SJSA1 (cell line): ENCODE measurements around the gene THSD4. TPM values are rescaled to one million over a fixed set of nuclear protein-coding genes. Genes with fewer than 3 reads are reported as not detected.

Experiments used
- DNase-seq, 2 experiments: peaks; one replicate each; pipeline ENCODE4 v3.0.0-alpha.2; 2015 to 2020; ENCODE audit warnings: low spot score in 2 of 2, low read depth in 1 of 2
- H3K27ac ChIP-seq: fragments of 250-450 bp; sonication (Bioruptor Pico); 2 replicates; pipeline ENCODE4 v1.5.1; 2020; ENCODE audit warnings: mild to moderate bottlenecking, moderate library complexity
- H3K27me3 ChIP-seq: fragments of 250-450 bp; sonication (Bioruptor Pico); replicated peaks from 2 replicates; pipeline ENCODE4 v1.5.1; 2020; ENCODE audit warnings: mild to moderate bottlenecking, moderate library complexity
- H3K36me3 ChIP-seq: fragments of 250-450 bp; sonication (Bioruptor Pico); 2 replicates; pipeline ENCODE4 v1.5.1; 2020; ENCODE audit warnings: mild to moderate bottlenecking
- H3K4me1 ChIP-seq: fragments of 250-450 bp; sonication (Bioruptor Pico); replicated peaks from 2 replicates; pipeline ENCODE4 v1.6.1; 2021; ENCODE audit warnings: mild to moderate bottlenecking
- H3K4me3 ChIP-seq: fragments of 250-450 bp; sonication (Bioruptor Pico); 2 replicates; pipeline ENCODE4 v1.5.1; 2020; ENCODE audit warnings: mild to moderate bottlenecking
- H3K9me3 ChIP-seq: fragments of 250-450 bp; sonication (Bioruptor Pico); replicated peaks from 2 replicates; pipeline ENCODE4 v1.5.1; 2020; ENCODE audit warnings: mild to moderate bottlenecking
- total RNA-seq: library from RNA; depleted of rRNA; stranded (reverse); fragments of >200 nt; shearing (Covaris generic); gene quantifications from 2 replicates; pipeline ENCODE4 v1.2.3, GENCODE V29; 2014

THSD4 gene
- total RNA-seq, 1 experiment from 2014 or later: 14.6 TPM

GRCh38 chr15:71643918-71644317, 528.6 kb downstream of the THSD4 start:
- Histone ChIP-seq H3K27me3 (no peaks in the 10 kb centered on the region), H3K4me1 (no peaks in the 10 kb centered on the region), H3K27ac (no peak overlapping the region), H3K9me3 (no peaks in the 10 kb centered on the region), H3K36me3 (no peaks in the 10 kb centered on the region), H3K4me3 (no peak overlapping the region)
- DNase-seq: no peak

GRCh38 chr15:71646767-71647486, 531.7 kb downstream of the THSD4 start:
- no peak overlapping the region for H3K4me3 ChIP-seq
- no peaks in the 10 kb centered on the region for H3K36me3 ChIP-seq
- peaks cover 14% of the 10 kb centered on the region for H3K4me1 ChIP-seq
- DNase-seq: no peak
- H3K9me3 ChIP-seq: no peaks in the 10 kb centered on the region
- H3K27me3 ChIP-seq: no peaks in the 10 kb centered on the region
- H3K27ac ChIP-seq: no peak overlapping the region

- DNase-seq: no peak
- no peak overlapping the region for H3K27ac ChIP-seq
Observed at GRCh38 chr15:71647487-71647808, 532.2 kb downstream of the THSD4 start.

GRCh38 chr15:71648095-71648494, 532.8 kb downstream of the THSD4 start:
- no peaks in the 10 kb centered on the region for H3K36me3 ChIP-seq
- H3K9me3 ChIP-seq: no peaks in the 10 kb centered on the region
- peaks cover 15% of the 10 kb centered on the region for H3K4me1 ChIP-seq
- H3K4me3 ChIP-seq: no peak overlapping the region
- H3K27me3 ChIP-seq: no peaks in the 10 kb centered on the region
- no peak overlapping the region for H3K27ac ChIP-seq
- DNase-seq: no peak

More at GRCh38 chr15:71647487-71647808, 532.2 kb downstream of the THSD4 start:
- Histone ChIP-seq H3K36me3 (no peaks in the 10 kb centered on the region), H3K9me3 (no peaks in the 10 kb centered on the region), H3K4me3 (no peak overlapping the region), H3K27me3 (no peaks in the 10 kb centered on the region), H3K4me1 (peaks cover 15% of the 10 kb centered on the region)

GRCh38 chr15:71649894-71650293, 534.6 kb downstream of the THSD4 start:
- DNase-seq: no peak
- no peaks in the 10 kb centered on the region for H3K9me3 ChIP-seq
- H3K27ac ChIP-seq: no peak overlapping the region
- peaks cover 19% of the 10 kb centered on the region for H3K4me1 ChIP-seq
- no peak overlapping the region for H3K4me3 ChIP-seq
- H3K36me3 ChIP-seq: no peaks in the 10 kb centered on the region
- H3K27me3 ChIP-seq: no peaks in the 10 kb centered on the region

GRCh38 chr15:71650603-71651002, 535.3 kb downstream of the THSD4 start:
- Histone ChIP-seq H3K36me3 (no peaks in the 10 kb centered on the region), H3K9me3 (no peaks in the 10 kb centered on the region), H3K27me3 (no peaks in the 10 kb centered on the region), H3K4me1 (peaks cover 23% of the 10 kb centered on the region), H3K27ac (no peak overlapping the region), H3K4me3 (no peak overlapping the region)
- no peak for DNase-seq

GRCh38 chr15:71651750-71652186, 536.5 kb downstream of the THSD4 start:
- no peaks in the 10 kb centered on the region for H3K27me3 ChIP-seq
- no peak overlapping the region for H3K4me3 ChIP-seq
- H3K27ac ChIP-seq: no peak overlapping the region
- no peaks in the 10 kb centered on the region for H3K9me3 ChIP-seq
- peaks cover 23% of the 10 kb centered on the region for H3K4me1 ChIP-seq
- H3K36me3 ChIP-seq: no peaks in the 10 kb centered on the region
- peak; percentile 67 to 72 for DNase-seq

GRCh38 chr15:71654042-71654719, 538.9 kb downstream of the THSD4 start:
- no peaks in the 10 kb centered on the region for H3K9me3 ChIP-seq
- no peak for DNase-seq
- H3K4me3 ChIP-seq: no peak overlapping the region
- H3K27me3 ChIP-seq: no peaks in the 10 kb centered on the region
- H3K4me1 ChIP-seq: peaks cover 23% of the 10 kb centered on the region
- H3K27ac ChIP-seq: no peak overlapping the region
- H3K36me3 ChIP-seq: no peaks in the 10 kb centered on the region

- Histone ChIP-seq H3K27me3 (no peaks in the 10 kb centered on the region), H3K36me3 (no peaks in the 10 kb centered on the region), H3K27ac (no peak overlapping the region), H3K9me3 (no peaks in the 10 kb centered on the region), H3K4me1 (peaks cover 24% of the 10 kb centered on the region), H3K4me3 (no peak overlapping the region)
- no peak for DNase-seq
Observed at GRCh38 chr15:71654720-71655174, 539.5 kb downstream of the THSD4 start.

- no peaks in the 10 kb centered on the region for H3K9me3 ChIP-seq
- H3K27me3 ChIP-seq: no peaks in the 10 kb centered on the region
- H3K36me3 ChIP-seq: no peaks in the 10 kb centered on the region
- H3K27ac ChIP-seq: no peak overlapping the region
- no peak for DNase-seq
- H3K4me1 ChIP-seq: peaks cover 20% of the 10 kb centered on the region
- no peak overlapping the region for H3K4me3 ChIP-seq
Observed at GRCh38 chr15:71656425-71656824, 541.2 kb downstream of the THSD4 start.

- H3K4me3 ChIP-seq: no peak overlapping the region
- H3K27me3 ChIP-seq: no peaks in the 10 kb centered on the region
- no peak for DNase-seq
- H3K4me1 ChIP-seq: peaks cover 18% of the 10 kb centered on the region
- H3K36me3 ChIP-seq: no peaks in the 10 kb centered on the region
- H3K27ac ChIP-seq: no peak overlapping the region
- no peaks in the 10 kb centered on the region for H3K9me3 ChIP-seq
Observed at GRCh38 chr15:71657141-71657540, 541.9 kb downstream of the THSD4 start.

- Histone ChIP-seq H3K9me3 (no peaks in the 10 kb centered on the region), H3K4me1 (peaks cover 25% of the 10 kb centered on the region), H3K27ac (no peak overlapping the region), H3K27me3 (no peaks in the 10 kb centered on the region), H3K4me3 (no peak overlapping the region), H3K36me3 (no peaks in the 10 kb centered on the region)
- no peak for DNase-seq
Observed at GRCh38 chr15:71658036-71658435, 542.8 kb downstream of the THSD4 start.

GRCh38 chr15:71658827-71659729, 543.8 kb downstream of the THSD4 start:
- H3K9me3 ChIP-seq: no peaks in the 10 kb centered on the region

GRCh38 chr15:71659730-71660067, 544.4 kb downstream of the THSD4 start:
- Histone ChIP-seq H3K27me3 (no peaks in the 10 kb centered on the region), H3K9me3 (no peaks in the 10 kb centered on the region), H3K36me3 (no peaks in the 10 kb centered on the region), H3K4me3 (no peak overlapping the region), H3K4me1 (peaks cover 22% of the 10 kb centered on the region), H3K27ac (no peak overlapping the region)
- peak in 1 of 2 experiments; percentile 18 for DNase-seq

More at GRCh38 chr15:71658827-71659729, 543.8 kb downstream of the THSD4 start:
- Histone ChIP-seq H3K27me3 (no peaks in the 10 kb centered on the region), H3K4me1 (peaks cover 25% of the 10 kb centered on the region), H3K4me3 (no peak overlapping the region), H3K27ac (no peak overlapping the region), H3K36me3 (no peaks in the 10 kb centered on the region)
- no peak for DNase-seq
